ENCODE data around the gene PRLR.

GRCh38 chr5:35114698-35115097 lies 115.6 kb downstream of the PRLR start:
- TF ChIP-seq CTCF (IDR thresholded peaks at IDR 0.05; ENCODE audit: poor library complexity), result no peak
- no peak for TF ChIP-seq EZH2 (IDR thresholded peaks at IDR 0.05; ENCODE audit: borderline replicate concordance)

All from hepatocyte (in vitro differentiated cells).